HG03571 (cell line): ENCODE measurements around the gene DGKE.

ENCODE experiments used
- ATAC-seq: cut with Tn5 transposase; IDR thresholded peaks from one replicate; pipeline ENCODE4 v1.9.1; 2021; ENCODE audit not compliant: unreplicated experiment

The DGKE gene

DNA sequence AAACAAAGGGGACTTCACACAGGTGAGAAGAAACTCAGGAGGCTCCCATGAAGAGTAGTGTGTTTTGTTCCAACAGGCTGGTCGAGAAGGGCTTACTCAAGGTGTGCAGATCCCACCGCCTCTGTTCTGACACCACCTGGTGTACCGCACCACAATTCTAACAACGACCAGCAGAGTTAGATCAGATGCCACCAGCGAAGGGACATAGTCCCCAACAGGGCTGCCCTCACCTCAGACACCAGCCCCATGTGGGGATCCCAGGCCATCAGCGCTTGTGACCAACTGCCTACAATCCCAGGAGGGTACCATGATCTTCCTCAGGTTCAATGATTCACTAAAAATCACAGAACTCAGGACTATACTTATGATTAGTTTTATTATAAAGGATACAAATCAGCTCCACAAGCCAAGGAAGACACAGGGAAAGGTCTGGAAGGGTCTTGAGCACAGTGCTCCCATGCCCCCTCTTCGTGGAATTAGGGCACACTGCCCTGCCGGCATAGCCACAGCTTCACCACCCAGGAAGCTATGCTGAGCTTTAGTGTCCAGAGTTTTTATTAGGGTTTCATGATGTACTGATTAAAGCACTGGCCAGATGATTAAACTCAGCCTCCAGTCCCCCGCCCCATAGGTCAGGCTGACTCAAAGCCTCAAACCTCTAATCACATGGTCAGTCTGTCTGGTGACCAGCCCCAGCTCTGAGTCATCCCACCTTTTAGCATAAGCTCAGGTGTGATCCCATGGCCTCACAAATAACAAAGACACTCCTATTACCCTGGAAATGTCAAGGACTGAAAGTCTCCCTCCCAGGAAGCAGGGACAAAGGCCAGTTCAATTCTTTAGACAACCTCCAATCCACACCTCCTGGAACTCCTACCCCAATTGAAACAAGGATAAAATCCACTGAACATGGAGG lies 53.9 kb downstream of the DGKE start:
- ATAC-seq: no peak

DNA sequence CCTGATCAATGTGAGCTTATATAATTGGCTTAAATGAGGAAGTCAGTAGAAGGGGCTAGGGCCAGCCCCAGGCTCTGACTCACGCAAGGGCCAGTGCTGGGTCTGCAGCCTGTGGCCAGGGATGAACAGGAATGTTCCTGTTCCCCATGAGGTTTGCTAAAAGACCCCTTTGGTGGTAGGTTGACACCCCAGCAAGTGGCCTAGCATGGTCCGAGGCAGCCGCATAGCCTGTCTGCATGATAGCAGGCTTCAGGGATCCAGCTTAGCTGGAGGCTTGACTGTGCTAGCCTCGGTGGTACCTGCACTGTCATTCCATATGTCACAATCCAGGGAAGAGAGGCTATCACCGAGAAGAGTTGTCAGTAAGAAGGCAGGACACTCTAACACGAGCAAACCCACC lies 56.4 kb downstream of the DGKE start:
- no peak for ATAC-seq

DNA sequence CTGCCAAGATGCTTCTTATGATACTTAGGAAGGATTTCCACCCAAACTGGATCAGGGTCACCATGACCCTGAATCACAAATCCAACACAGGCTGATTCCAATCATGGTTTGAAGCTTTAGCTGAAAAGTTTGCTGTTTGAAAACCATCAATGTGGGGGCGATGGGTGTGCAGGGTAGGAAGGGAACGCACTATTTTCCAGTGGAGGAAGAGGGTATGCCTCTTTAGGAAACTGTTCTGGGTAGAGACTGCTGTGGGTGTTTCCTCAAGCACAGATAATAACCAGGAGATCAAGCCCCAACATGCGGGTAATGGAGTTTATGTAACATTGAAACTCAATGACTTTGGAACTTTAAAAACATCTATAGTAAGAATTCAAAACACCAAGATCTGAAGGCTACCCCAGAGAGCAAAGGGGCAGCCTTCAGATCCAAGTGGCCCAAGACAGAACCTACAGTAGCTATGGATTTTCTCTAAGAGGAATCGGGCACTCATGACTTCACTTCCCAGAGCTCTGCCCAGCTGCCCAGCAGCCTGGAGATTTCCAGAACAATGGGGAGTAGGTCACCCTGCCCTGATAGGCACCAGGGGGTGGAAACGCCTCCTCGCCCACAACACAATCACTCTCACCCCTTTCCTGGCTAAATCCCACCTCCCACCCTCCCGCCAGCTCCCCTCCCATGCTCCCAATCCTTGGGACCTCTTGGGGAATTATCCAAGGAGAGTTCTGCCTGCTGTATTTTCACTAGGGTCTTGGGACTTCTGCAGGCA lies 57.1 kb downstream of the DGKE start:
- ATAC-seq: no peak

DNA sequence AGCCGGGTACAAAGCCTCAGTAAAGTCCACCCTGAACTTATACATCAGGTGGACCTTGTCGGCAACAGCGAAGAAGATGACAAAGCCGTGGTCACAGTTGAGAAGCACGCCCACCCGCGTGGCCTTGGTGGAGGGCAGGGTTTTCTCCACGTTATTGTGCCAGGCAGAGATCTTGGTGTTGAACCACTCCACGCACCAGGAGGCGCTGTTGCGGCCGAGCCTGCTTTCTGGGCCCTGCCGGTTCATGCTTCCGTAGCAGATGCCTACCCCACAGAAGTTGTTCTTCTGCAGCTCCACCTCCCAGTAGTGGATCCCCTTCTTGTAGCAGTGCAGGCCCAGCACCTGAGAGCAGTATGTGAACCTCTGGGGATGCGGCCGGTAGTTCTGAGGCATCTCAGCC lies 57.8 kb downstream of the DGKE start:
- ATAC-seq: no peak

DNA sequence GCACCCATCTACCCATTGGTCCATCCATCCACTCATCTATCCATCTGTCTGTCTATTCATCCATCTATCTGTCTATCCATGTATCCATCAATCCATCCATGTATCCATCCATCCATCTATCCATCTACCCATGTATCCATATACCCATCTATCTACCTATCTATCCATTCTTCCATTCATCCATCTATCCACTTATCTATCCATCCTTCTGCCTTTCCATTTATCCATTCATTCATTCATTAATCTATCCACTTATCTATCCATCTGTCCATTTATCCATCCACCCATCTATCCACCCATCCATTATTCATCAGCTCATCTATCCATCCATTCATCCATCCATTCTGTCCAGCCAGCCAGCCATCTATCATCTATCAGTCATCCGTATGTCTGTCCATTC lies 58.4 kb downstream of the DGKE start:
- no peak for ATAC-seq

DNA sequence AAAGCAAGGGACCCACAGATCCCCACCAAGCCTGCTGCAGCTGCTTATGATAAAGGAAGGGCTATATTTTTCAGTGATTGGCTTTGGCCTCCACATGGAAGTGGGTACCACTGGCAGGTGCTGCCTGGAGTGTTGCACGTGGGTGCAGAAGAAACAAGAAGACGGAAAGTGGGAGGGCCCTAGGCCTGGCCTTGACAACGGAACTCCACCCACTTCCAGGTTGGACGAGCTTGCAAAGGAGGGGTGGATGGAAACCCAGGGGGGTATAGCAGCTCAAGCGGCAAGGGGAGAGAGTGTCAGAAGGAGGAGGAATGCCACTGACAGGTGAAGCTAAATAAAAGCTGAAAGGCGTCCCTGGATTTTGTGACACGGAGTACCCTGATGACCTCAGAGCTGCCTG lies 59.6 kb downstream of the DGKE start:
- no peak for ATAC-seq

DNA sequence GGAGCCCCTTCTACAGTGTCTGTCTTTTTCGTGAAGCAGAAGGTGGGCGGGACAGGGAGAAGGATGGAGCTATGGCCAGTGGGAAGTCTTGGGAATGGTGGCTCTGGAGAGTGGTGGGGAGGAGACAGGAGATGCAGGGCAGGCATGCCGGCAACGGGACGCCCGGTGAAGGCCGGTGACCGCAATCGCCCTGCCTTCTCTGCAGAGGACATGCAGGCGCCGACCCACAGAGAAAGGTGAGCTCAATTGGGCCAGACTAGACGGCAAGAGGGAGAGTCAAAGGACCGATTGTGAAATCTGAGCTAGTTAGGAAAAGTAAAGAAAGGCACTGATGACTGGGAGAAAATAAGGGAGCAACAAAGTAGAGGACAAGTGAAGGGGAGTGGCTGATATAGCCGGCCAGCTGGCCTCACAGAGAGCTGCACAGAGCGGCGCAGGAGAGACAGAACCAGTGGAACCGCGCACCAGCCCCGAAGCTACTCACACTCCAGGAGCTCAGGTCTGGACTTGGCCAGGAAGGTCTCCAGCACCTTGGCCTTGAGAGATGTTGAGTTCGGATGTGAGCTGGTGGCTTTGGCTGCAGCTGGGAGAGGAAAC lies 61.0 kb downstream of the DGKE start:
- no peak for ATAC-seq

DNA sequence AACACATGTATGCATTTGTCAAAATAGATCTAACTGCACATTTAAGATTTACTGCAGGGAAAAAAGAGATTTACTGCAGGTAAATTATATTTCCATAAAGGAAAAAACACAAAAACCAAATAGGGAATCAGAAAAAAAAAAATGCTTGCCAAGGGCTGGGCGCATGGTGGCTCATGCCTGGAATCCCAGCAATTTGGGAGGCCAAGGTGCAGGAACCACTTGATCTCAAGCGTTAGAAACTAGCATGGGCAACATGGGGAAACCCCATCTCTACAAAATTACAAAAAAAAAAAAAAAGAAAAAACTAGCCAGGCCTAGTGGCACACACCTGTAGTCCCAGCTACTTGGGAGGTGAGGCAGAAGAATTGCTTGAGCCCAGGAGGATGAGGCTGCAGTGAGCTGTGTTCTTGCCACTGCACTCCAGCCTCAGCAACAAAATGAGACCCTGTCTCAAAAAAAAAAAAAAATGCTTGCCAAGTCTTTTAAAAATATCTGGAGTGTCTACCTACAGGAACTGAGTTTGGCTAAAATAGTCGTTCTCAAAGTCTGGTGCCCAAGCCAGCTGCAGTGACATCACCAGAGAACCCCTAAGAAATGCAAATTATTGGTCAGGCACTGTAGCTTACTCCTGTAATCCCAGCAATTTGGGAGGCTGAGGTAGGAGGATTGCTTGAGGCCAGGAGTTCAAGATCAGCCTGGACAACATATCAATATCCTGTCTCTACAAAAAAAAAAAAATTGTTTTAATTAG lies 62.4 kb downstream of the DGKE start:
- no peak for ATAC-seq

DNA sequence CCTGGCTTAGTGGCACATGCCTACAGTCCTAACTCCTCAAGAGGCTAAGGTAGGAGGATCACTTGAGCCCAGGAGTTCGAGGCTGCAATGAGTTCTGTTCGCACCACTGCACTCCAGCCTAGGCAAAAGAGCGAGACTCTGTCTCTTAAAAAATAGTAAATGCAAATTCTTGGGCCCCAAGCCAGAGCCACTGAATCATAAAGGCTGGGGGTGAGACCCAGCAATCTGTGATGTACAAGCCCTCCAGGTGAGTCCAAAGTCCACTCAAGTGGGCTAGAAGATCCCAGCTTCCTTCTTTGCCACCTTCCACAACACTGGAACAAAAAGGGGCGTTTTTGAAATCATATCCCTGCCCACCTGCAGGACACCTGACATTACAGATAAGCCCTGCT lies 63.0 kb downstream of the DGKE start:
- no peak for ATAC-seq

DNA sequence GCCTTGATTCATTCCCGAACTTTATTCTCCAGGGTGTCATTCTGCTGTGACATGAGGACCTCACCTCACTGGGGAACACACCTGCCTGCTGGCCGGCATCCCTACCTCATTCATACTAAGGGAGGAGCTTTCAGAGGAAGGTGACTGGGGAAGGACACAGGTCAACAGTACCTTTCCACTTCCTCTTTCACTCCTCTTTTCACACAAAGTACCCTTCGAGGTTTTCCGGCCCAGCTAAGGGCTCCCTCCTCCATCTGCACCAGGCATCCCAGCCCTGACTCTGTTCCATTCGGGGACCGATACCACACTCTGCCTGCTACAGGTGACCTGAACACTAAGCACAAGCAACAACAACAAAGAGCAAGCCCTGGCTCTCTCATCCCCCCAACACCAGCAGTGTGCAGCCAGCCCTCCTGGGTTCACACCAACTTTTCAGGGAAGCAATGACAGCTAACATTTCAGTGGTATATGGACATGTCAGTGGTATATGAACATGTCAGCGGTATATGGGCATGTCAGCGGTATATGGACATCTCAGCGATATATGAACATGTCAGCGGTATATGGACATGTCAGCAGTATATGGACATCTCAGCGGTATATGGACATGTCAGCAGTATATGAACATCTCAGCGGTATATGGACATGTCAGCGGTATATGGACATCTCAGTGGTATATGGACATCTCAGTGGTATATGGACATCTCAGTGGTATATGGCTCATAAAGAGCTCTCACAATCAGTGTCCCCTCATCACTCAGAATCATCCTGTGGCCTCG lies 63.9 kb downstream of the DGKE start:
- ATAC-seq: peak; percentile 69

DNA sequence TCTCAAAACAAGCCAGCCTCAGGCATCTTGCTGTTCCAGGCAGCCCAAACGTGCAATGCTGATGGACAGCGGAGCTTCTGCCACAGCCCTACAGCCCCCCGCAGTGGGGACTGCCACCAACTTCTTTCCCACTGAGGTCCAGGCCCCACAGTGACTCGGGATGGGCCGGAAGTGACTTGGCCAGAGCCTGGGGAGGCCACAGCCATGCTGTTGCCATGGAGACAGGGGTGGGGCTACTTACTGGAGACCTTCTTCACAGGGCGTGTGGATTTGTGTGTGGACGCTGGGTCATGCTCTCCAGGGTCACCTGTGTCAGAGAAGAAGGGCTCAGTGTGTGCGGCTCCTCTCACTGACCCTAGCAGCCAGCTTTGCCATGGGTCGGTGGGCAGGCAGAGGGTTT lies 64.9 kb downstream of the DGKE start:
- ATAC-seq: no peak

DNA sequence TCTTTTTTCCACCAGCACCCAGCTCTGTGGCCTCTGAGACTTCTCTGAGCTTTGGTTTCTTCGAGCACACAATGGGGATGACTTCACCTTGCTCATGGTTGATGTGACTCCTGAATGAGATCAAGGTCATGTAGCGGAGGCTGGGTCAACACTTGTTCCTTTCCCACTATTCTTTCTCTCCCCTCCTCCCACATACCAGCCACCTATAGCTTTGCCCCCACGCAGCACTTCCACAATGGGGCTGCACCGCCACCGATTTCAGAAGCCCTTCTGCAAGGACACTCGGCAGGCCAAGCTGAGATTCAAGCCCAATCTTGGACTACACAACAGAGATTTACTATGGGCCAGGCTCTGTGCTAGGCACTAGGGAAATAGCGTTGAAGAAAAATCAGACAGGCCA lies 65.5 kb downstream of the DGKE start:
- no peak for ATAC-seq

DNA sequence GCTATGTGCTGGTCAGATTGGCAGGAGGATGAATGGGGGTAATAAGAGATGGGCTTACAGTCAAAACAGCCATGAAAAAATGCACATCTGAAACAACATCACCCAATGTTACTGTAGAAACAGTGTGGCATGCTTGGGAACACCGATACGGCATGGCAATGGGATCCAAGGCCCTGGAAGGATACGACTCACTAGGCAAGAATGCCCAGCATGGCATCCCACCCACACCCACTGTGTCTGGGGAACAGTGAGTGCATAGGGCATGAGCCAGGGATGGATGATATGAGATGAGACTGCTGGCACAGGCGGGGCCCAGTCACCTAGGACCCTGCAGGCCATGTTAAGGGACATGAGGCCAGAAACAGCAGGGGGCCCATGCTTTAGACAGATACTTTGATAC lies 68.4 kb downstream of the DGKE start:
- no peak for ATAC-seq

DNA sequence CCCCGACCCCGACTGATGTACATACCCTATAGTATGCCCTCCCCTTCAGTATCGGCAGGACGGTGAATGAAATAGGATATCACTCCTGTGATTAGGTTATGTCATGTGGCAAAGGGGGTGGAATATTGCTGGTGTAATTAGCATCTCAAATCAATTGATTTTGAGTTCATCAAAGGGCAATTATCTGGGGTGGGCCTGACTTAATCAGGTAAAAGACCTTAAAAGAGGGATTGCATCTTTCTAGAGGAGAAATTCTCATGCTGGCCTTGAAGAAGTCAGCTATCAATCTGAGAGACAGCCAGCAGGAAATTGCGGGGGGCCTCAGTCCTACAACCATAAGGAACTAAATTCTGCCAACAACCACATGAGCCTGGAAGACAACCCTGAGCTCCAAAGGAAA lies 69.6 kb downstream of the DGKE start:
- ATAC-seq: no peak

DNA sequence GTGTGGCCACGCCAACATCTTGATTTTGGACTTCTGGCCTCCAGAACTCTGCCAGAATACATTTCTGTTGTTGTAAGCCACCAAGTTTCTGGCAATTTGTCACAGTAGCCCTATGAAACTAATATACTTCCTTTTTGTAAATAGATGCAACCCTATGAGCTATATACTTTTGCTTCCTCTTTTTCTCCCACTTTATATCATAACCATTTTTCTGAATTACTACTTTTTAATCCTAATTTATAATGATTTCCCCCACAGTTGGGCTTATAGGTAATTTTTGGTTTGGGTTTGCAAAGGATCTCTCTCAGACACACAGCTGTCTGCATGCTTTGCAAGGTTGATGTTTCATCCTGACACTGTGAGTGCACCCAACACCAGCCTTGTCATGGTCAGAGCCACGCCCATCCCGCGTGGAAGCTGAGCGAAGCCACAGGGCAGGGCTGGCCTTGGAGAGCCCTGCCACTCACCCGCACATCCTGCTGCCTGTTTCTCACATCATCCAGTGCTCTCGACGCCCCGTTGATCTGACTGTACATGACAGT lies 74.1 kb downstream of the DGKE start:
- peak; percentile 91 for ATAC-seq

DNA sequence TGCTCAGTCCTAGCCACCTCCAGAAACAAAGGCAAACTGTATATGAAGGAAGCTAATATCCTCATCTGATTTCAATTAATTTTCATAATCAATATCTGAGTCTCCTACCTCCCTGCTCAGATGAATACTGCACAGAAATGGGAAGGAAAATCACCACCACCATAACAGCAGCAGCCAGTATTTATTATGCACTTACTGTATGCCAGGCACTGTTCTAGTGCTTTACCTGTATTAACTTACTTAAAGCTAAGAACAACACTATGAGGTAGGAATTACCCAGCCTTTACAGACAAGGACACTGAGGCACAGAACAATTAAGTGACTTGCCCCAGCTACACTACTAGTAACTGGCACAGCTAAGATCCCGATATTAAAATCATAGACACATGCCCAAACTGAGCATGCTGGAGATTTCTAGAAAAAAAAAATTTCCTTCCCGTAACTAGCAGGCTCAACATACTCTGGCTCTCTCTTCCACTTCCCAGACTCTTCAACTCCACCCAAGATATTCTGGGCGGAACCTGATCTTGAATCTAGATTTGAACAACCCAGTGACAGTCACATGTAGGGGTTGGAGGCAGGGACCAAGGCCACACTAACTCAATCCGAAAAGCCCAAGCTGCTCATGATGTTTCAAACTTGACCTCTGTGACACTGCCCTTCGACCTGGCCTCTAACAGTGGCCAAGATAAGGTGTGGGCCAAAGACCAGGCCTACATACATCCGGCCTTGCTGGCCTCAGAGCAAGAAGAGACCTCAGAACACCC lies 76.0 kb downstream of the DGKE start:
- ATAC-seq: no peak

DNA sequence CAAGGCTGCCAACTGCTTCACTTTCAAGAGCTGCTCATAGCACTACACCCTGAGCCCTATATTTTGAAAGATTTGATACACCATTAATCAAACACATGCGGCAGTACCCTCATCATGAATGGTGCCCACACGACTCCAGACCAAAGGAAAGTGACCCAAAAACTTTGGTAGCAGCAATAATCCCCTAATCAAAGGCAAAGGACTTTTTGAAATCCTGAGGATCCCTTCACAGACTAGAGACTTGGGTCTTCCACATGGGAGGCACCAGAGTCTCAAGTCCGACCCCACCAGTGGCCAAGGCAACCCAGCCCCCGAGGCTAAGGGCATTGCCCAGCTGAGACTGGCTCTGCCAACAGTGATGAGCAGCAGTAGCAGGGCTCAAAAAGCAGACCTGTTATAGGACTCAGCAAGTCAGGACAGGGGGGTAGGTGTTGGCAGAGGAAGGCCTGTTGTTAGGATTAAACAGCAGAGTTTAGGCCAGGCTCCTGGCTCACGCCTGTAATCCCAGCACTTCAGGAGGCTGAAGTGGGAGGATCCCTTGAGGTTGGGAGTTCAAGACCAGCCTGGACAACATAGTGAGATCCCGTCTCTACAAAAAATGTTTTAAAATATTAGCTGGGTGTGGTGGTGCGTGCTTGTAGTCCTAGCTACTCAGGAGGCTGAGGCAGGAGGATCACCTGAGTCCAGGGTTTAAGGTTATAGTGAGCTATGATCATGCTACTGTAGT lies 76.7 kb downstream of the DGKE start:
- no peak for ATAC-seq

DNA sequence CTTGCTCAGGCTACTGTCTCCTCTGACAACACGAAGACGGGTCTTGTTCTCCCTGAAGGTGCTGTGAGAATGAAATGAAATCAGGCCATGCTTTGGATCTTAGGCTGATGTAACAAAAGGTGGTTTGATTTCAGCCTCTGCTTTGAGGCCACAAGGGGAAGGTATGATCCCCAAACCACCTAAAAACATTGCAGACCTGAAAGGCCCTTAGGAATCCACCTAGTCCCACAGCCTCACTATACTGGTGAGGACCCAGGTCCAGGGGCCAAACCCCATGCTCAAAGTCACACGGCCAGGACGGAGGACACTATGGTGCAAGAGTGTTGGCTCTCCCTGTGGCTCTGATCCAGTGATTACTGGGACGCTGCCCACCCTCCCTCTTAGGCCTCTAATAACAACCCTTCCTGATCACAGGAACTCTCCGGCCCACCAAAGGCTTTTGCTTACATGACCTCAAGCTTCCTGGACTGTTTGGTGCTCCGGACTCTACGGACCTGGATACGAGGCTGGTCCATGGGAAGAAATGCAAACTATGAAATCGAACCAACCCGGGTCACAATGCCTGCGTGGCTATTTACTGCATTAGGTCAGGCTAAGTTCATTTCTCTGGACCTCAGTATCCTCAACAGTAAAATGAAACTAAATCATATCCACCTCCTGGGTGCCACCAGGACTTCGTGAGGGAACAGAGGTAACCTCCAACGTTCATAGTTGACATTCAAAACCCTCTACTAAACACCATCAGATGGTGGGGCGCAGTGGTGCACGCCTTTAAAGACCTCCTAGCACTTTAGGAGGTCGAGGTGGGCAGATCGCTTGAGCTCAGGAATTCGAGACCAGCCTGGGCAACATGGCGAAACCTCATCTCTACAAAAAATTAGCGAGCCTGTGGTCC lies 78.4 kb downstream of the DGKE start:
- ATAC-seq: no peak
